GM18517 (cell line): Measurements from ENCODE around the gene HNRNPDL.
"Not testable (repeated sequence)": the region's sequence is repeated elsewhere in the genome, so short reads cannot be mapped to it uniquely, and the experiment has no call there.

Source experiments
- ATAC-seq: cut with Tn5 transposase; IDR thresholded peaks from one replicate; pipeline ENCODE4 v1.9.1; 2021; ENCODE audit warnings: mild to moderate bottlenecking, moderate library complexity; ENCODE audit not compliant: unreplicated experiment

Gene HNRNPDL

DNA sequence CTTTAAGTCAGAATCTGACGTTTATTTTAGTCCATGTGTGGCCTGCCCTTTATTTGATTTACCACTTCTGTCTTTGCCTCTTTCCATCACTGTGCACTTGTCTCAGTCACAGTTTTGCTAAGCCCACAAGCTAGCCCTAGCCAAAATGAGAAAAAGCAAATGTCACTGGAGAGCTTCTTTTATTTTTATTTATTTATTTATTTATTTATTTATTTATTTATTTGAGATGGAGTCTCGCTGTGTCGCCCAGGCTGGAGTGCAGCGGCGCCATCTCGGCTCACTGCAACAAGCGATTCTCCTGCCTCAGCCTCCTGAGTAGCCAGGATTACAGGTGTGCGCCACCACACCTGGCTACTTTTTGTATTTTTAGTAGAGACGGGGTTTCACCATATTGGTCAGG is 40.2 kb downstream of the HNRNPDL start:
- not testable (repeated sequence) for ATAC-seq

- ATAC-seq: no peak
Measured at GRCh38 chr4:82388405-82388804, 41.9 kb downstream of the HNRNPDL start.

DNA sequence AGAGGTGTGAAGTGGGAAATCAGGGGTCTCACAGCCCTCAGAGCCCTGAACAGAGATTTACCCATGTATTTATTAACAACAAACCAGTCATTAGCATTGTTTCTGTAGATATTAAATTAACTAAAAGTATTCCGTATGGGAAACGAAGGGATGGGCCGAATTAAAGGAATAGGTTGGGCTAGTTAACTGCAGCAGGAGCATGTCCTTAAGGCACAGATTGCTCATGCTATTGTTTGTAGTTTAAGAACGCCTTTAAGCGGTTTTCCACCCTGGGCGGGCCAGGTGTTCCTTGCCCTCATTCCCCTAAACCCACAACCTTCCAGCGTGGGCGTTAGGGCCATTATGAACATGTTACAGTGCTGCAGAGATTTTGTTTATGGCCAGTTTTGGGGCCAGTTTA is 44.0 kb downstream of the HNRNPDL start:
- ATAC-seq: not testable (repeated sequence)

- ATAC-seq: no peak
Measured at GRCh38 chr4:82382751-82383150, 47.5 kb downstream of the HNRNPDL start.

GRCh38 chr4:82381661-82382296 is 48.5 kb downstream of the HNRNPDL start:
- no peak for ATAC-seq

DNA sequence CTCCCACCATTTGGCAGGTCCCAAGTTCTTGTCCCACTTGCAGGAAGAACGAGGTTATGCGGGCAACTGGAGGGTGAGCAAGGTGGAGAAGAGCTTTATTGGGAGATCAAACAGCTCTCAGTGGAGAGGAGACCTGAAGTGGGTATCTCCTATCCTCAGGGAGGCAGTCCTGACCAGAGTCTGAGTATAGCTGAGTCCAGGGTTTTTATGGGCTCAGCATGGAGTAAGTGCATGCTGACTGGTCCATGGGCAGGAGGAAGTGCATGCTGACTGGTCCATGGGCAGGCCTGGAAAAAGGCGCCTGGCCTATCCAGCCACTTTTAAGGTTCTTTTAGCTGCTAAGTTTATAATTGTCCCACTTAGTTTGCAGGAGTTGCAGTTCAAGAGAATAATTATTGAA is 49.0 kb downstream of the HNRNPDL start:
- ATAC-seq: no peak

DNA sequence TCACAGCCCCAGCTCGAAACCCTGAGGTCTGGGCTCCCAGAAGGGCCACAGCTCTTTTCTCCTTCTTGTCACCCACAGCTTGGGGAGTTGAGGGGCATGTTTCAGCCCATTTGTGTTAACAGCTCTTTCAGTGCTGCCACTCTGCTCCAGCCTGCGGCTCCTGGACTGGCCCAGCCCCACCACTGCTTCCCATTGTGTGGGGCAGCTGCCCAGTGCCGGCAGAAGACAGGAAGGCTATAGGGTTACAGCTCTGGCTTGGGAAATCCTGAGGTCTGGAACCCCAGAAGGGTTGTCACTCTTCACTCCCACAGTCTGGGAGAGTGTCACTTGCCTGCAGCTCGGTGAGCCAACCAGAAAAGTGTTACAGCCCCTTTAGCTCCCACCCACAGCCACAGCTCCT is 49.4 kb downstream of the HNRNPDL start:
- ATAC-seq: no peak

DNA sequence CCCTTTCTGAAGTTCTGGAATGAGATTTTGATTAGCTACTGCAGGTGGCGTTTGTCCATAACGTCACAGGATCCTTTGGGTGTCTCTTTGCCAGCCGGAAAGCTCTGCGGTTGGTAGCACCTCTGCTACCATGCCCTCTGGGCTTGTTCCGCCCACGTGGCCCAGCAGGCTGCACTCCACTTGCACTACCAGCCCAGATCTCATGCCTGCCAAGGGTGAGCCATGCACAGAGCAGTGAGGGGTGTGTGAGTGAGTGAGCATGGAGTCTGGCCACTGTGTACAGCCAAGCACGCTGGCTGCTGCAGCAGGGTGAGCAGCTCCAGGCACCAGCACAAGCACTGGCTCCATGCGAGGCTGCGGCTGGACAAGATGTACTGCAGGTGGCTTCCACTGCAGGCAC is 49.9 kb downstream of the HNRNPDL start:
- no peak for ATAC-seq

DNA sequence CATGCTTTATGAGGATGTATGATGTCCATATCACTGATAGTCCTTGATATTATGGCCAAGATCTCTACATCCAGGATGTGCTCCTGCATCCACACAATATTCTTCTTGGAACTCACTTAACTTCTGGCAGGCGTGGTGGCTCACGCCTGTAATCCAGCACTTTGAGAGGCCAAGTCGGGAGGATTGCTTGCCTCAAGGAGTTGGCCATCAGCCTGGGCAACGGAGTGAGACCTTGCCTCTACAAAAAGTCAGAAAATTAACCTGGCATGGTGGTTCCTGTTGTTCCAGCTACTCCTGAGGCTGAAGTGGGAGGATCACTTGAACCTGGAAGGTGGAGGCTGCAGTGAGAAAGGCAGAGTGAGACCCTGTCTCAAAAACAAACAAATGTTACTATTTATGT is 54.2 kb downstream of the HNRNPDL start:
- ATAC-seq: no peak

GRCh38 chr4:82373816-82374625 is 56.2 kb downstream of the HNRNPDL start, which contains the start of gene HNRNPD:
HNRNPD (minus strand) TSS chr4:82373991; CDS start chr4:82373678, 313 bp downstream.
- peak; percentile 91 for ATAC-seq

DNA sequence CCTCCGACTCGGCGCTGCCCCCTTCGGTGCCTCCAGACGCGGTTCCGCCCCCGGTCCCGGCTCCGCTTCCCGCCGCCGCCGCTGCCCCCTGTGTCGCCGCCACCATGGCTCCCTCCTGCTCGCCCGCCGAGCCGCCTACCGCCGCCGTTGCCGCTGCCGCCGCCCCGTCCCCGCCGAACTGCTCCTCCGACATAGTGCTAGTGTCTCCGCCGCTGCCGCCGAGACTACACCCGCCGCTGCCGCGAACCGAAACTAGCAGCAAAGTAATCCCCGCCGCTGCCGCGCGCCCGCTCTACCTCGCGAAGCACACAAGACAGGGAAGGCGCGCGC is 56.8 kb downstream of the HNRNPDL start:
- peak; percentile 24 for ATAC-seq
